NT2/D1 (cell line): Measurements from ENCODE around the gene TCHP.

Experiments used
- DNase-seq: peaks from one replicate; pipeline ENCODE4 v3.0.0-alpha.2; 2011; ENCODE audit warnings: low read depth, low spot score
- H3K27me3 ChIP-seq: 2 replicates; pipeline ENCODE4 v1.6.0; 2011; ENCODE audit warnings: mild to moderate bottlenecking; ENCODE audit not compliant: insufficient read length, insufficient read depth
- H3K36me3 ChIP-seq: 2 replicates; pipeline ENCODE4 v1.6.1; 2011; ENCODE audit warnings: mild to moderate bottlenecking, low read length, mixed read lengths; ENCODE audit not compliant: insufficient read depth, insufficient read length
- H3K4me1 ChIP-seq: 2 replicates; pipeline ENCODE4 v1.5.1; 2011; ENCODE audit not compliant: insufficient read depth, insufficient read length
- H3K4me3 ChIP-seq: 2 replicates; pipeline ENCODE4 v1.5.1; 2011; ENCODE audit warnings: low read depth; ENCODE audit not compliant: insufficient read length
- H3K9ac ChIP-seq: 2 replicates; pipeline ENCODE4 v1.6.0; 2011; ENCODE audit warnings: low read depth; ENCODE audit not compliant: insufficient read length
- H3K9me3 ChIP-seq: 2 replicates; pipeline ENCODE4 v1.5.1; 2011; ENCODE audit warnings: mild to moderate bottlenecking, low read length; ENCODE audit not compliant: insufficient read depth
- SUZ12 ChIP-seq: IDR thresholded peaks from 2 replicates; pipeline ENCODE4 v1.6.1; 2011; ENCODE audit not compliant: insufficient read length, insufficient read depth; ENCODE audit errors: extremely low read depth
- YY1 ChIP-seq: IDR thresholded peaks from 2 replicates; pipeline ENCODE4 v1.6.1; 2011; ENCODE audit not compliant: insufficient read length, insufficient read depth
- ZNF274 ChIP-seq: IDR thresholded peaks from 2 replicates; pipeline ENCODE4 v1.6.1; 2011; ENCODE audit warnings: mild to moderate bottlenecking, low read depth, low read length

The TCHP gene

DNA sequence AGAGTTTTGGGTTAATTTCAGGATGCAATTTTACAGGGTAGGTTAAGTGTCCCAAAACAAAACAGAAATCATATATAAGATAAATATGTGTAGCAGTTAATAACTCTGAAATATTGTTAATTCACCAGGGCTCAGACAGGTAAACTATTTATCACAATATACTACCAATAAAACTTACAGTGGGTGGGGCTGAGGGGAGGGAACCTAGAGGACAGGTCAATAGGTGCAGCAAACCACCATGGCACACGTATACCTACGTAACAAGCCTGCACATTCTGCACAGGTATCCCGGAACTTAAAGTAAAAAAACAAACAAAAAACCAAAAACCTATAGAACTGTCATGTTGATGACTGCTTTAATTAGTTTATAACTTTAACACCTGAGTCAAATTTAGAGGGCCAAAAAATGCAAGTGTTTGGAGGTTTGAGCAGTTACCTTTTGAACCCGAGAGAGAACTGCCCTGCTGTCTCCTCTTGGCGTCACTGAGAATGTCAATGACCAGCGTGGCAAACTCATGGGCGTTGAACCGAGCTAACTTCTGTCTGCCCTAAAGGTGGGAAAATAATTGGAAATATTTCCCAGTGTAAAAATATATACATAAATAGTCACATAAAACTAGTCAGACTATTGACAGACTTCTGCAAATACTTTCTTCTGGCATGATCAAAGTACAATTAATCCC lies 59.5 kb downstream of the TCHP start:
- no peaks in the 10 kb centered on the region for H3K9me3 ChIP-seq
- peaks cover 43% of the 10 kb centered on the region for H3K36me3 ChIP-seq
- no peak for DNase-seq
- TF ChIP-seq YY1 (no peak), ZNF274 (no peak), SUZ12 (no peak)
- no peak overlapping the region for H3K4me3 ChIP-seq
- no peaks in the 10 kb centered on the region for H3K27me3 ChIP-seq
- H3K9ac ChIP-seq, result no peak overlapping the region
- peaks cover 2% of the 10 kb centered on the region for H3K4me1 ChIP-seq

GRCh38 chr12:109961201-109961600 lies 61.1 kb downstream of the TCHP start:
- Histone ChIP-seq H3K4me3 (no peak overlapping the region), H3K9me3 (no peaks in the 10 kb centered on the region), H3K9ac (no peak overlapping the region), H3K4me1 (peaks cover 2% of the 10 kb centered on the region), H3K36me3 (peaks cover 49% of the 10 kb centered on the region), H3K27me3 (no peaks in the 10 kb centered on the region)
- TF ChIP-seq YY1 (no peak), ZNF274 (no peak), SUZ12 (no peak)
- DNase-seq, result no peak

DNA sequence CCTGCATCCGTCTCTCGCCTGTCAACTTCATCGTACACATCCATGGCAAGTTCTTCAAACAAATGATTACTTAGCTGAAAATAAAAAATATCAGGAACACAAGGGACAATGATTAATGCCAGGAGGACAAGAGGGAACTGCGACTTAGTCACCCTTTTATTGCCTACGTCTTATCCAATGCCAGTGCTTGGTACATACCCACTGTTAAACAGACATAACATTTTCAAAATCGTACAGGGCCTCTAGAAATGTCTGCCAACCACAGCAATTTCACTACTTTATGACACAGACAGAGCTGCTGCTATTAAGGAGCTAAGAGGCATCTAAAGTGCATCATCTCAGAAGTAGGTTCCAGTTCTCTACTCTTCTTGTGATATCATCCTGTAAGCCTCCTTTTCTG lies 61.5 kb downstream of the TCHP start:
- Histone ChIP-seq H3K4me3 (no peak overlapping the region), H3K9me3 (no peaks in the 10 kb centered on the region), H3K9ac (no peak overlapping the region), H3K27me3 (no peaks in the 10 kb centered on the region), H3K36me3 (peaks cover 49% of the 10 kb centered on the region), H3K4me1 (peaks cover 2% of the 10 kb centered on the region)
- TF ChIP-seq YY1 (no peak), SUZ12 (no peak), ZNF274 (no peak)
- no peak for DNase-seq

DNA sequence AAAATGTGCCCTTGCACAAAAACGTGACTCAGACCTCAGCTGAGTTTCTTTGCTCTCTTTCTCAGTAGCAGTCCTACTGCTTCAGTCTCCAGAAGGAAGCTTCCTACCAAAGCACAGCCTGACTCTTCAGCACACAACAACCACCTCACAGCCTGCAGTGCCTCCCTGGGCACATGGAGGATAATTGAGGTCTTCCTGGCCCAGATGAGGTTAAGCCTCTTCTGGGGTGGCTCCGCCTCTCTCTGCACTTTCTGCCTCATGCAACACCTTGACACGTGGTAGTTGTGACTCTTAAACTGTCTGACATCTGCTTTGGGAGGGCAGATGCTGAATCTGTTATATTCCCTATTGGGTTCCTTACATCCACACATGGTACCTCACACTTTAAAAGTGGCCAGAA lies 62.3 kb downstream of the TCHP start:
- H3K9me3 ChIP-seq, result no peaks in the 10 kb centered on the region
- TF ChIP-seq YY1 (no peak), ZNF274 (no peak), SUZ12 (no peak)
- no peak for DNase-seq
- peaks cover 2% of the 10 kb centered on the region for H3K4me1 ChIP-seq
- no peaks in the 10 kb centered on the region for H3K27me3 ChIP-seq
- peaks cover 50% of the 10 kb centered on the region for H3K36me3 ChIP-seq
- no peak overlapping the region for H3K4me3 ChIP-seq
- no peak overlapping the region for H3K9ac ChIP-seq

GRCh38 chr12:109963330-109963729 lies 63.3 kb downstream of the TCHP start:
- H3K36me3 ChIP-seq, result peaks cover 54% of the 10 kb centered on the region
- H3K4me3 ChIP-seq, result no peak overlapping the region
- peaks cover 2% of the 10 kb centered on the region for H3K4me1 ChIP-seq
- H3K9ac ChIP-seq, result no peak overlapping the region
- TF ChIP-seq SUZ12 (no peak), ZNF274 (no peak), YY1 (no peak)
- no peaks in the 10 kb centered on the region for H3K9me3 ChIP-seq
- H3K27me3 ChIP-seq, result no peaks in the 10 kb centered on the region
- DNase-seq, result no peak

GRCh38 chr12:109963743-109964429 lies 63.8 kb downstream of the TCHP start:
- Histone ChIP-seq H3K9ac (no peak overlapping the region), H3K36me3 (peaks cover 52% of the 10 kb centered on the region), H3K4me3 (no peak overlapping the region), H3K27me3 (no peaks in the 10 kb centered on the region), H3K4me1 (peaks cover 2% of the 10 kb centered on the region), H3K9me3 (no peaks in the 10 kb centered on the region)
- TF ChIP-seq SUZ12, result no peak
- TF ChIP-seq ZNF274, result no peak
- TF ChIP-seq YY1, result no peak
- no peak for DNase-seq

DNA sequence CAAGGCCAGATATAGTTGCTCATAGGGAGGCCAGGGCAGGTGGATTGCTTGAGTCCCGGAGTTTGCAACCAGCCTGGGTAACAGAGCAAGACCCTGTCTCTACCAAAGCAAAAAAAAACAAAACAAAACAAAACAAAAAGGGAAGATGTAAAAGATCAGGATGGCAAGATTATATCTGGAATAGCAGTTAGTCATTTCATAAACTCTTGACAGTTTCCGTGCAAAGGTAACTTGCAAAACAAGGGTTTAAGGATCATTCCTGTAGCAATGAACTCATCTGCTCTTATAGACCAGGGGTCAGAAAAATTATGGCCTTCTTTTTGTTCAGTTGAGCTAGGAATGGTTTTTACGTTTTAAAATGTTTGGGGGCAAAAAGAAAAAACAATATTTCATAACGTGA lies 66.5 kb downstream of the TCHP start:
- no peaks in the 10 kb centered on the region for H3K9me3 ChIP-seq
- H3K36me3 ChIP-seq, result peaks cover 58% of the 10 kb centered on the region
- H3K4me3 ChIP-seq, result no peak overlapping the region
- no peaks in the 10 kb centered on the region for H3K27me3 ChIP-seq
- peaks cover 2% of the 10 kb centered on the region for H3K4me1 ChIP-seq
- no peak overlapping the region for H3K9ac ChIP-seq
- no peak for DNase-seq
- TF ChIP-seq YY1 (no peak), SUZ12 (no peak), ZNF274 (no peak)
